B cell (primary cell): ENCODE data around the gene ATP6V0E1.

Source experiments
- CTCF ChIP-seq: fragments of 200-600 bp; IDR thresholded peaks from one replicate; pipeline ENCODE4 v1.8.0; 2022; ENCODE audit warnings: antibody characterized with exemption, mild to moderate bottlenecking
- EZH2 ChIP-seq: IDR thresholded peaks from 2 replicates; pipeline ENCODE4 v1.6.1; 2012; ENCODE audit warnings: borderline replicate concordance, low read depth, mild to moderate bottlenecking, moderate library complexity, low read length; ENCODE audit not compliant: insufficient read depth, poor library complexity, severe bottlenecking

- TF ChIP-seq CTCF (no peak), EZH2 (no peak)
Observed at GRCh38 chr5:173020154-173020581, 36.6 kb downstream of the ATP6V0E1 start.
